ENCODE data around the gene ADAM17. TPM values are rescaled to one million over a fixed set of nuclear protein-coding genes. Genes with fewer than 3 reads are reported as not detected.

The ADAM17 gene
- polyA plus RNA-seq, 3 donors, result 30.2 to 34.8 (median 30.9) TPM

GRCh38 chr2:9582624-9583023, 27.0 kb upstream of the ADAM17 start:
- Histone ChIP-seq H3K79me2 (ENCODE audit: insufficient read depth, low read length) (no peaks in the 10 kb centered on the region), H3K4me1 (ENCODE audit: control insufficient read depth in 1 of 2, insufficient read depth in 2 of 2, low read length in 2 of 2) (no peaks in the 10 kb centered on the region), H3K36me3 (replicated peaks in 1 of 2; ENCODE audit: control insufficient read depth in 1 of 2, insufficient read depth in 2 of 2, low read length in 2 of 2) (peaks cover 33 to 50% of the 10 kb centered on the region in 2 donors), H3K4me2 (replicated peaks; ENCODE audit: extremely low read depth, low read length, poor library complexity, severe bottlenecking) (no peak overlapping the region), H4K20me1 (ENCODE audit: insufficient read depth, low read length) (no peaks in the 10 kb centered on the region), H3K27me3 (ENCODE audit: control insufficient read depth in 2 of 2, insufficient read depth in 2 of 2, low read length in 2 of 2) (no peaks in the 10 kb centered on the region), H3K4me3 (replicated peaks in 1 of 3; ENCODE audit: low read depth in 2 of 3, low read length in 3 of 3) (no peak overlapping the region), H2AFZ (ENCODE audit: insufficient read depth, low read depth, low read length, poor library complexity, severe bottlenecking) (no peak overlapping the region), H3K9me3 (replicated peaks in 1 of 2; ENCODE audit: control insufficient read depth in 1 of 2, insufficient read depth in 1 of 2, low read length in 2 of 2) (no peaks in the 10 kb centered on the region), H3K9ac (ENCODE audit: insufficient read depth, low read length, poor library complexity, severe bottlenecking) (no peak overlapping the region), H3K27ac (ENCODE audit: low read depth in 1 of 2, low read length in 2 of 2) (no peak overlapping the region)
- H3K4me1 Mint-ChIP-seq, result no peaks in the 10 kb centered on the region
- TF ChIP-seq CTCF (IDR thresholded peaks at IDR 0.05), result no peak
- WGBS (ENCODE audit: insufficient coverage), result 97% methylated on average over 3 of the region's 5 CpGs
- no peak for DNase-seq
- peak overlapping the region in 1 of 7 donors; percentile 1 for H3K27ac Mint-ChIP-seq
- intact Hi-C loops (cut with micrococcal nuclease), result no loop called here
- H3K36me3 Mint-ChIP-seq, result peaks cover 41 to 49% of the 10 kb centered on the region in 2 donors
- H3K27me3 Mint-ChIP-seq (ENCODE audit: low read depth in 3 of 3), result no peaks in the 10 kb centered on the region
- no peaks in the 10 kb centered on the region for H3K9me3 Mint-ChIP-seq
- no peak overlapping the region for H3K4me3 Mint-ChIP-seq

- Mint-ChIP-seq H3K27me3 (ENCODE audit: low read depth in 3 of 3) (peaks cover 0 to 1% (median 0%) of the 10 kb centered on the region in 3 donors), H3K4me3 (no peak overlapping the region), H3K4me1 (no peaks in the 10 kb centered on the region), H3K9me3 (no peaks in the 10 kb centered on the region), H3K27ac (peak overlapping the region in 1 of 7 donors; percentile 23), H3K36me3 (peaks cover 9 to 17% of the 10 kb centered on the region in 2 donors)
- no peak overlapping the region for H3K4me3 ChIP-seq (replicated peaks in 1 of 3; ENCODE audit: low read depth in 2 of 3, low read length in 3 of 3)
- H3K79me2 ChIP-seq (ENCODE audit: insufficient read depth, low read length), result no peaks in the 10 kb centered on the region
- H3K4me2 ChIP-seq (replicated peaks; ENCODE audit: extremely low read depth, low read length, poor library complexity, severe bottlenecking), result no peak overlapping the region
- DNase-seq, result no peak
- no peaks in the 10 kb centered on the region for H3K9me3 ChIP-seq (replicated peaks in 1 of 2; ENCODE audit: control insufficient read depth in 1 of 2, insufficient read depth in 1 of 2, low read length in 2 of 2)
- H3K4me1 ChIP-seq (ENCODE audit: control insufficient read depth in 1 of 2, insufficient read depth in 2 of 2, low read length in 2 of 2), result no peaks in the 10 kb centered on the region
- H3K27me3 ChIP-seq (ENCODE audit: control insufficient read depth in 2 of 2, insufficient read depth in 2 of 2, low read length in 2 of 2), result no peaks in the 10 kb centered on the region
- 90% methylated on average over 7 of the region's 9 CpGs for WGBS (ENCODE audit: insufficient coverage)
- no peak for TF ChIP-seq CTCF (IDR thresholded peaks at IDR 0.05)
- H3K9ac ChIP-seq (ENCODE audit: insufficient read depth, low read length, poor library complexity, severe bottlenecking), result no peak overlapping the region
- H4K20me1 ChIP-seq (ENCODE audit: insufficient read depth, low read length), result no peaks in the 10 kb centered on the region
- H3K27ac ChIP-seq (ENCODE audit: low read depth in 1 of 2, low read length in 2 of 2), result no peak overlapping the region
- intact Hi-C loops (cut with micrococcal nuclease), result no loop called here
- peaks cover 5 to 13% of the 10 kb centered on the region in 2 donors for H3K36me3 ChIP-seq (replicated peaks in 1 of 2; ENCODE audit: control insufficient read depth in 1 of 2, insufficient read depth in 2 of 2, low read length in 2 of 2)
- H2AFZ ChIP-seq (ENCODE audit: insufficient read depth, low read depth, low read length, poor library complexity, severe bottlenecking), result no peak overlapping the region
Observed at GRCh38 chr2:9578467-9579235, 23.0 kb upstream of the ADAM17 start.
